Neural progenitor cell (in vitro differentiated cells): Measurements from ENCODE around the gene BLCAP. TPM values are rescaled to one million over a fixed set of nuclear protein-coding genes. Genes with fewer than 3 reads are reported as not detected.

Source experiments
- DNase-seq: peaks from one replicate; pipeline ENCODE4 v3.0.0-alpha.2; 2016; ENCODE audit warnings: low spot score
- H2AFZ ChIP-seq: fragments of 200-600 bp; sonication (generic); replicated peaks from 2 replicates; pipeline ENCODE4 v1.6.1; 2016; ENCODE audit warnings: antibody characterized with exemption
- H3F3A ChIP-seq: fragments of 200-600 bp; sonication (generic); 2 replicates; pipeline ENCODE4 v1.6.1; 2016; ENCODE audit warnings: antibody characterized with exemption, low read depth
- H3K27ac ChIP-seq: fragments of 200-600 bp; sonication (generic); 2 replicates; pipeline ENCODE4 v1.5.1; 2016; ENCODE audit warnings: mild to moderate bottlenecking
- H3K27me3 ChIP-seq: fragments of 200-600 bp; sonication (generic); 2 replicates; pipeline ENCODE4 v1.6.1; 2016; ENCODE audit warnings: mild to moderate bottlenecking, moderate library complexity
- H3K36me3 ChIP-seq: fragments of 200-600 bp; sonication (generic); 2 replicates; pipeline ENCODE4 v1.5.1; 2016
- H3K4me1 ChIP-seq: fragments of 200-600 bp; sonication (generic); 2 replicates; pipeline ENCODE4 v1.6.1; 2016; ENCODE audit warnings: mixed run types
- H3K4me2 ChIP-seq: fragments of 200-600 bp; sonication (generic); 2 replicates; pipeline ENCODE4 v1.6.1; 2016
- H3K4me3 ChIP-seq: fragments of 200-600 bp; sonication (generic); 2 replicates; pipeline ENCODE4 v1.5.1; 2016
- H3K79me2 ChIP-seq: fragments of 200-600 bp; sonication (generic); 2 replicates; pipeline ENCODE4 v1.6.1; 2016; ENCODE audit warnings: low read depth
- H3K9ac ChIP-seq: fragments of 200-600 bp; sonication (generic); 2 replicates; pipeline ENCODE4 v1.6.1; 2016
- H3K9me3 ChIP-seq: fragments of 200-600 bp; sonication (generic); 2 replicates; pipeline ENCODE4 v1.5.1; 2016; ENCODE audit warnings: low read depth
- H4K20me1 ChIP-seq: fragments of 200-600 bp; sonication (generic); 2 replicates; pipeline ENCODE4 v1.6.1; 2016; ENCODE audit warnings: low read depth
- H3K27ac Mint-ChIP-seq: 3 replicates; pipeline ENCODE4 v1.8.0; 2021; ENCODE audit warnings: mixed read lengths
- H3K27me3 Mint-ChIP-seq: 2 replicates; pipeline ENCODE4 v1.8.0; 2022; ENCODE audit warnings: low read depth, mild to moderate bottlenecking, inconsistent platforms, moderate library complexity, mixed read lengths; ENCODE audit not compliant: insufficient read depth
- H3K36me3 Mint-ChIP-seq: 3 replicates; pipeline ENCODE4 v1.8.0; 2021; ENCODE audit warnings: mixed read lengths
- H3K4me1 Mint-ChIP-seq: 3 replicates; pipeline ENCODE4 v1.8.0; 2021; ENCODE audit warnings: mixed read lengths
- H3K4me3 Mint-ChIP-seq: 3 replicates; pipeline ENCODE4 v1.8.0; 2021; ENCODE audit warnings: mild to moderate bottlenecking, moderate library complexity, mixed read lengths
- H3K9me3 Mint-ChIP-seq: 3 replicates; pipeline ENCODE4 v1.8.0; 2020; ENCODE audit warnings: mixed read lengths
- EZH2 ChIP-seq: fragments of 200-600 bp; sonication (generic); IDR thresholded peaks from 2 replicates; pipeline ENCODE4 v1.6.1; 2017; ENCODE audit warnings: antibody characterized with exemption, mild to moderate bottlenecking, moderate library complexity
- EZH2phosphoT487 ChIP-seq: fragments of 200-600 bp; sonication (generic); IDR thresholded peaks from 2 replicates; pipeline ENCODE4 v1.6.1; 2017; ENCODE audit warnings: antibody characterized with exemption
- total RNA-seq: library from RNA; depleted of rRNA; stranded (reverse); fragments of >200 nt; gene quantifications from 2 replicates; pipeline ENCODE4 v1.2.3, GENCODE V29; 2015; ENCODE audit warnings: low replicate concordance
- TF ChIP-seq, protein P1 (sequence below): fragments of 200-600 bp; sonication (generic); IDR thresholded peaks from 2 replicates; pipeline ENCODE4 v1.5.1; 2017; ENCODE audit warnings: antibody characterized with exemption, mild to moderate bottlenecking

BLCAP gene
- total RNA-seq, 1 donor from 2014 or later, result 46.4 TPM

DNA sequence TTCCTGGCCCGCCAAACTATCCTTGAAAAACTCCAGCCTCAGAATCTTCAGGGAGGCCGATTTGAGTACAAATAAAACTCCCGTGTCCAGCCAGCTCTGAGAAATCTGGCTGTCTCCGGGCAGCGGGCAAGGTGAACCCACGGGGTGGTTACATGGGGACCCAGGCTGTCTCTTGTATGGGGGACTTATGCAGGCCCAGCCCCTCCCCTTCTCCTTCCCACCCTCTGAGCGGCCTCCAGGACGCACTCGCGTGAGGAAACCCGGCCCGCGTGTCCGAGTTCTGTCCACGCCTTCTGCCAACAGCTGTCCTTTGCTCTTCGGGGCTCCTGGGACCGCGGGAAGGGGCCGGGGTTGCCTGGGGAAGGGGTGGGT is 36.3 kb upstream of the BLCAP start:
- Histone ChIP-seq H3K4me2 (no peak overlapping the region), H3K9me3 (no peaks in the 10 kb centered on the region), H3K27me3 (peaks cover 9% of the 10 kb centered on the region), H3K9ac (no peak overlapping the region), H3K36me3 (no peaks in the 10 kb centered on the region), H4K20me1 (no peaks in the 10 kb centered on the region), H3K79me2 (no peaks in the 10 kb centered on the region), H2AFZ (peak overlapping the region; percentile 60), H3F3A (peaks cover 10% of the 10 kb centered on the region), H3K4me1 (peaks cover 31% of the 10 kb centered on the region), H3K4me3 (no peak overlapping the region), H3K27ac (no peak overlapping the region)
- Mint-ChIP-seq H3K9me3 (no peaks in the 10 kb centered on the region), H3K27ac (no peak overlapping the region), H3K27me3 (peaks cover 22% of the 10 kb centered on the region), H3K36me3 (no peaks in the 10 kb centered on the region), H3K4me3 (no peak overlapping the region), H3K4me1 (peaks cover 33% of the 10 kb centered on the region)
- DNase-seq, result no peak
- TF ChIP-seq EZH2 (no peak), EZH2phosphoT487 (no peak)
- TF ChIP-seq, protein P1, sequence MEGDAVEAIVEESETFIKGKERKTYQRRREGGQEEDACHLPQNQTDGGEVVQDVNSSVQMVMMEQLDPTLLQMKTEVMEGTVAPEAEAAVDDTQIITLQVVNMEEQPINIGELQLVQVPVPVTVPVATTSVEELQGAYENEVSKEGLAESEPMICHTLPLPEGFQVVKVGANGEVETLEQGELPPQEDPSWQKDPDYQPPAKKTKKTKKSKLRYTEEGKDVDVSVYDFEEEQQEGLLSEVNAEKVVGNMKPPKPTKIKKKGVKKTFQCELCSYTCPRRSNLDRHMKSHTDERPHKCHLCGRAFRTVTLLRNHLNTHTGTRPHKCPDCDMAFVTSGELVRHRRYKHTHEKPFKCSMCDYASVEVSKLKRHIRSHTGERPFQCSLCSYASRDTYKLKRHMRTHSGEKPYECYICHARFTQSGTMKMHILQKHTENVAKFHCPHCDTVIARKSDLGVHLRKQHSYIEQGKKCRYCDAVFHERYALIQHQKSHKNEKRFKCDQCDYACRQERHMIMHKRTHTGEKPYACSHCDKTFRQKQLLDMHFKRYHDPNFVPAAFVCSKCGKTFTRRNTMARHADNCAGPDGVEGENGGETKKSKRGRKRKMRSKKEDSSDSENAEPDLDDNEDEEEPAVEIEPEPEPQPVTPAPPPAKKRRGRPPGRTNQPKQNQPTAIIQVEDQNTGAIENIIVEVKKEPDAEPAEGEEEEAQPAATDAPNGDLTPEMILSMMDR, result no peak

DNA sequence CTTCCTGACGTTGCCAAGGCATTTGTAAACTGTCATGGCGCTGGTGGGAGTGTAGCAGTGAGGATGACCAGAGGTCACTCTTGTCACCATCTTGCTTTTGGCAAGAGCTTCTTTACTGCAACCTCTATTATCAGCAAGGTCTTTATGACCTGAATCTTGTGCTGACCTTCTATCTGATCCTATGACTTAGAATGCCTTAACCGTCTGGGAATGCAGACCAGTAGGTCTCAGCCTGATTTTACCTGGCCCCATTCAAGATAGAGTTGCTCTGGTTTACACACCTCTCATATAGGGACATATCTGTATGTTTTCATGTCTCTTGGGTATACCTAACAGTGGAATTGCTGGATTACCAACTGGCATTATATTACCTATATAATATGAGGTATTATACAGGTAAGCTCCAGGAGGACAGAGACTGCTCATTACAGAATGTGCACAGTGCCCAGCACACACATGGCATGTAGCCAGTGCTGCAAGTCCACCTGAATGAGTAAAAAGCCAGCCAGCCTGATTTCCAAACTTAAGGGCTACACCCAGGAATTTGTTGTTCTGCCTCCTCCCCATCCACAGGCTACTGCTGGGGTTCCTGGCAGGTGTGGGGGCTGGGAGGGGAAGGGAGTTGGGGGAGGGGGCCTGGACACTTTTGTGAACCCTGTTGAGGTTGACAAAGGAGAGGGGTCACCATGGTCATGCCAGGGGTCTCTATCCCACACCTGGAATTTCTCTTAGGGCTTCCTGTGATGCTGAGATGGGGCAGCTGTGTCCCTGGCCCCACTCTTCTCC is 35.2 kb upstream of the BLCAP start:
- Mint-ChIP-seq H3K9me3 (no peaks in the 10 kb centered on the region), H3K36me3 (no peaks in the 10 kb centered on the region), H3K4me3 (no peak overlapping the region), H3K27me3 (peaks cover 22% of the 10 kb centered on the region), H3K4me1 (peaks cover 25% of the 10 kb centered on the region), H3K27ac (no peak overlapping the region)
- Histone ChIP-seq H3K4me3 (no peak overlapping the region), H3K27me3 (peaks cover 9% of the 10 kb centered on the region), H3K4me2 (no peak overlapping the region), H4K20me1 (no peaks in the 10 kb centered on the region), H3K27ac (no peak overlapping the region), H3K79me2 (no peaks in the 10 kb centered on the region), H3K36me3 (no peaks in the 10 kb centered on the region), H3K4me1 (peaks cover 26% of the 10 kb centered on the region), H3K9me3 (no peaks in the 10 kb centered on the region), H3F3A (peaks cover 10% of the 10 kb centered on the region), H2AFZ (no peak overlapping the region), H3K9ac (no peak overlapping the region)
- no peak for DNase-seq
- TF ChIP-seq EZH2, result no peak
- TF ChIP-seq, protein P1, result no peak
- no peak for TF ChIP-seq EZH2phosphoT487

DNA sequence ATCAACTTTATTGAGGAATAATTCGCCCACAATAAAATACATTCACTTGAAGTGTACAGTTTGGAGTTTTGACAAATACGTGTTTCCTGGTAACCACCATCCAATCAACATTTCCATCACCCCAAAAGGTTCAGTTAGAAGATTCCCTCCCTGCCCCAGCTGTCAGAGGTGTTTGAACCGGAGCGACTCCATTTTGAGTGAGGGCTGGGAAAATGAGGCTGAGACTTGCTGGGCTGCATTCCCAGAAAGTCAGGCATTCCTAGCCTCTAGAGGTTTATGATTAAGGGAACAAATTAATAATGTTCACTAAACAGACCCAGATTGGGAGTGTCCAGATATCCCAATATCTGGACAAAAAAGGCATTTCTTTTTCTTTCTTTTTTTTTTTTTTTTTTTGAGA is 33.0 kb upstream of the BLCAP start:
- Histone ChIP-seq H4K20me1 (no peaks in the 10 kb centered on the region), H3K27ac (no peak overlapping the region), H3K4me3 (no peak overlapping the region), H3K9ac (no peak overlapping the region), H3F3A (peaks cover 8% of the 10 kb centered on the region), H3K27me3 (peaks cover 9% of the 10 kb centered on the region), H3K36me3 (no peaks in the 10 kb centered on the region), H3K79me2 (no peaks in the 10 kb centered on the region), H2AFZ (no peak overlapping the region), H3K4me2 (no peak overlapping the region), H3K9me3 (no peaks in the 10 kb centered on the region), H3K4me1 (peaks cover 7% of the 10 kb centered on the region)
- DNase-seq, result no peak
- peaks cover 20% of the 10 kb centered on the region for H3K27me3 Mint-ChIP-seq
- TF ChIP-seq EZH2 (no peak), EZH2phosphoT487 (no peak)
- TF ChIP-seq, protein P1, result no peak
- H3K36me3 Mint-ChIP-seq, result no peaks in the 10 kb centered on the region
- H3K4me3 Mint-ChIP-seq, result no peak overlapping the region
- H3K27ac Mint-ChIP-seq, result no peak overlapping the region
- peaks cover 7% of the 10 kb centered on the region for H3K4me1 Mint-ChIP-seq
- H3K9me3 Mint-ChIP-seq, result no peaks in the 10 kb centered on the region
